NB4 (cell line): Measurements from ENCODE around the gene C4BPA.

Experiments used
- CTCF ChIP-seq: IDR thresholded peaks from one replicate; pipeline ENCODE4 v1.5.1; 2012; ENCODE audit warnings: low read depth, low read length
- POLR2A ChIP-seq: IDR thresholded peaks from 2 replicates; pipeline ENCODE4 v1.6.1; 2011; ENCODE audit warnings: mild to moderate bottlenecking; ENCODE audit not compliant: insufficient read length; ENCODE audit errors: extremely low read depth

GRCh38 chr1:207073906-207074820, 29.9 kb upstream of the C4BPA start:
- TF ChIP-seq CTCF (no peak), POLR2A (no peak)
